HTR-8/SVneo (cell line): ENCODE results near the gene C17orf67.
A peak's percentile ranks its signal among the peaks of the same experiment; 100 is the strongest.

Source experiments
- DNase-seq: peaks from one replicate; pipeline ENCODE4 v3.0.0; 2011; ENCODE audit warnings: low spot score, mixed read lengths; ENCODE audit not compliant: insufficient read length
- FAIRE-seq: peaks from 2 replicates; lab custom pipeline; 2011; peaks lifted over from hg19 to GRCh38; lab: Jason Lieb, UNC

Gene C17orf67, protein sequence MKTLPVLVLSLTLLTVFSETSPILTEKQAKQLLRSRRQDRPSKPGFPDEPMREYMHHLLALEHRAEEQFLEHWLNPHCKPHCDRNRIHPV

DNA sequence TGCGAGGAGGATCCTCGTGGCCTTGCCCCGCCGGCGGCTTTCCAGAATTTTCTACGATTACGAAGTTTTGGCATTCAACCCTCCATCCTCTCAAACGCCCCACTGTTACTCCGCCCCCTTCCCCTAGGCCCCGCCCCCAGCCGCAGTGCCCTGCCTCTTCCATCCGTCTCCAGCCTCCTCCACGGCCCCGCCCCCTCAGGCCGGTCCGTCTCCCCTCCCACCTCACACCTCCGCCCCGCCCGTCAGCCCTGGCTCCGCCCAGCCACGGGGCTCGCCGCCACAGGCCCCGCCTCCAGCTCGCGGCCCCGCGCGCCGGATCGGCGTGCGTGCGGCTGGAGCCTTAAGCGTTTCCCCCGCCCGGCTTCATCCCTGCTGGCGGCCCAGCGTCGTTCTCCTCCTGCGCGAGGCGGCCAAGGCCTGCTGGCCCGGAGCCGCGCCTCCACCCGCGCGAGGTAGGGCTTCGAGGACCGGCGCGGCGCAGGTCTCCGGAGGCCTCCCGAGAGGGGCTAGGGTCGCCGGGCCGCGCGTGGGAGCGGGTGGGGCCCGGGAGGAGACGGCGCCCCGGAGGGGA lies at the start of gene C17orf67, which contains the start of gene DGKE:
C17orf67 (minus strand) TSS at position 112 of the 571 bp plus-strand sequence. CDS start 18,110 bp downstream, outside the sequence.
DGKE (plus strand) TSS at position 343 of the 571 bp plus-strand sequence. CDS start 645 bp downstream, outside the sequence.
- peak; percentile 99 for DNase-seq
- FAIRE-seq, result peak; percentile 100

DNA sequence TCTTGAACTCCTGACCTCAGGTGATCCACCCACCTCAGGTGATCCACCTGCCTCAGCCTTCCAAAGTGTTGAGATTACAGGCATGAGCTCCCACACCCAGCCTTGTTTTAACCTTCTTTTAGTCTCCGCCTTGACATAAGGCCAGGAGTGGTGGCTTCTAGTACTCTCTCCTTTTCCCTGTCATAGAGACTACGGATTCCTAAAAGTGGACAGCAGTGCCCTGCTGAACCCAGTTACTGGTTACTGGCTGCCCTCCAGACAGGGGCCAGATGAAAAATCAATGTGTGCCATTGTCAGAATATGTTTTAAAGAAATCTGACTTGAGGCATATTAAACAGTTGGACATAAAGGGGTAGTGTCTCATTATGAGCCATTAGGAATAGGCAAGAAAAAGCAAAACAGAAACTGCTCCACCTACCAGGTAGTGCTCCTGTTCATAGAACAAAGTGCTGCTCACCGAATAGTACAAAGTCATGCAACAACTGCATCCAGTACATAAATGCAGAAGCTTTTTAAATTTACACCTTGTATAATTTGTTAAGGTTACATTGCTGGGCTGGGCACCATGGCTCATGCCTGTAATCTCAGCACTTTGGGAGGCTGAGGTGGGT lies 48.1 kb upstream of the C17orf67 start:
- DNase-seq, result no peak
- peak; percentile 20 for FAIRE-seq

DNA sequence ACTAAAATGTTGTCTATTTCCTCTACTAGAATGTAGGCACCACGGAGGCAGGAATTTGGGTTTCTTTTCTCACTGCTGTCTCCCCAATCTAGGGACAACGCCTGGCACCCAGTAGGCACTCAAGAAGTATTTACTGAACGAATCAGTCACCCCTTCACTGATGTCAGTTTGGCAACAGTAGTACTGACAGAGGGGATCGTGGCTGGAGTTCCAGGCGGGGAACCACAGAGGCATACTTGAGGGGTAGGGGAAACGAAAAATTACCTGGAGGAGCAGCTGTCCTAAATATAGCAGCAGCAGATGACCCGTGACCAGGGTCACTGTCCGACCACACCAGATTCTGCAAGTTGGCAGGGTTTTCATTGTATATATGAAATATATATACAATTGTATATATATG lies 46.9 kb upstream of the C17orf67 start:
- DNase-seq (no peak), FAIRE-seq (peak; percentile 48)

DNA sequence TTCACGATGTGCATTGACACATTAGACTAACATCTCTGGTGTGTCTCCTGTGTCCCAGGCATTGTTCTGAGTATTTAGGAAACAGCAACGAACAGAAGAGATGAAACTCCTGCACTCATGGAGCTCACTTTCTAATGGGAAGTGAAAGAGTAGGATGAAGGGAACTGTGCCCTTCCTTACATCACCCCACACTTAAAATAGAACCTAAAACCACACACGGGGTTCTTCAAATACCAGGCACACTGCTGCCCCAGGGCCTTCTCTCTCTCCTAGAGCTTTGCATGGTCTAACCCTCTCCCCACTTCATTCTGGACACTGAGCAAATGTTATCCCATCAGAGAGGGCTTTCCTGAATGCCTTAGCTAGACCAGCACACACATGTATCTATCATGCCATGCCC lies 46.4 kb upstream of the C17orf67 start:
- DNase-seq (no peak), FAIRE-seq (no peak)

DNA sequence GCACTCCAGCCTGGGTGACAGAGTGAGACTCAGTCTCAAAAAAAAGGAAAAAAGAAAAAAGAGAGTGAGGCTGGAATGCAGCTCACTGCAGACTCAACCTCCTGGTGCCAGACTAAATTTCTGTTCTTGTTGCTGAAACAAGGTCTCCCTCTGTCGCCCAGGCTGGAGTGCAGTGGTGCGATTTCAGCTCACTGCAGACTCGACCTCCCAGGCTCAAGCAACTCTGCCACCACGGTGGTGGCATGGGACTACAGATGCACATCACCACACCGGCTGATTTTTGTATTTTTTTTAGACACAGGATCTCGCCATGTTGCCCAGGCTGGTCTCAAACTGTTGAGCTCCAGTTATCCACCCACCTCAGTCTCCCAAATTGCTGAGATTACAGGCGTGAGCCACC lies 45.6 kb upstream of the C17orf67 start:
- DNase-seq, result no peak
- no peak for FAIRE-seq

DNA sequence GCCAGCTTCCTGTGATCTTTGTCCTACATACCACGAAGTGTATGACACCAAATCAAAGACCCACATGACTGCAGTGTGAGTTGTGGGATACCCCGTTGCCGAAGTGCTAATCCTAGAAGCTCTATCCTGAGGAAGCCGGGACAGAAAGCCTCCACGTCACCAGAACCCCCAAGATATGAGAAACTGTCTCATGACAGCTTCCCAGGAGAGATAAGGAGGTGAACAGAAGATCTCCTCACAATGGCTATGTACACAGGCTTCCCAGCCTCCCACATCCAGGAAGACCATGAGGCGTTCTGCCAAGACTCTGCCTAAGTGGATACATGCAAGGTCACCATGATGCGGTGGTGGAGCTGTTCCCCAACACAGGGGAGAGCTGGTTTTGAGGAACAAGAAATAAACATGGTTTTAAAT lies 43.1 kb upstream of the C17orf67 start:
- DNase-seq (no peak), FAIRE-seq (no peak)

DNA sequence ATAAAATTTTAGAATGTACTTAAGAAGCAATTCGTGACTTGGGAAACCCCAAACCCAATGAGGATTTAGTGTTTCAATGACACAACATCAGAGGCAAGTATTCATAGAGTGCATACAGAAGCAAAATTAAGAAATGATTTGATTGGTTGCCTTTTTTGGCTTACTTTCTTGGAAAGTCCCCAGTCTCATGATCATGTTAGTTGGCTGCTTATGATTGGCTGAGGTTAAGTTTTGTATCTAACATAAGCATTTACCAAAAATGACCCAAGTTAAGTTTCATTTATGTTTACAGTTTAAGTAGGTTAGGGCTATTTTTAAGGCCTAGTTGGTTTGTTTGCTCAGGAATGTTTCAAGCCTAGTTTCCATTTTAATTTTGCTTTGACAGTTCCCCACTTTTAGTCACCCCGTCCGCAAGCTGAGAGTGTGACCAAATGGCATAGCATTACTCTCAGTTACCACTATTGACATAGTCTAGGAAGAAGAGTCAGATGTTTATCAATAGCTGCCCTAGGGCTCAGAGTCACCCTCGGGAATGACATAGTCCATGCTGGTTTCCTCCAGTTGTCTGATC lies 36.4 kb upstream of the C17orf67 start:
- FAIRE-seq (no peak), DNase-seq (no peak)

DNA sequence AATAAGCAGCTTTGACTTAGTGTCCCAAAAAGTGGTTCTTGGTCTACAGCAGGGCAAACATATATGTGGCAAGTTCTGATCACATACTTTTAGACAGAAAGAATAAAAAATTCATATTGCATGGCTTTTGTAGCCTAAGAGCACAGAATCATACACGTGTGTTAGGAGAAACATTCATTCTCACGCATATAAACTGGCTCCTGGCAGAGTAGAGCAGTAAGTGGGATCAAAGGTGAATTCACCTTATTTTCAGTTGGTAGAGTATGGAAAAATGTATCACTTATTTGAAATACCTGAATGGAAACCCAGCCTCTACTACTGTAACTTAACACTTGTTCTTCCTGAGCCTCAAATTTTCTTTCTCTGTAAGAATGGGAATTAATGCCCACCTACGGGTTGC lies 35.0 kb upstream of the C17orf67 start:
- FAIRE-seq, result no peak
- no peak for DNase-seq

DNA sequence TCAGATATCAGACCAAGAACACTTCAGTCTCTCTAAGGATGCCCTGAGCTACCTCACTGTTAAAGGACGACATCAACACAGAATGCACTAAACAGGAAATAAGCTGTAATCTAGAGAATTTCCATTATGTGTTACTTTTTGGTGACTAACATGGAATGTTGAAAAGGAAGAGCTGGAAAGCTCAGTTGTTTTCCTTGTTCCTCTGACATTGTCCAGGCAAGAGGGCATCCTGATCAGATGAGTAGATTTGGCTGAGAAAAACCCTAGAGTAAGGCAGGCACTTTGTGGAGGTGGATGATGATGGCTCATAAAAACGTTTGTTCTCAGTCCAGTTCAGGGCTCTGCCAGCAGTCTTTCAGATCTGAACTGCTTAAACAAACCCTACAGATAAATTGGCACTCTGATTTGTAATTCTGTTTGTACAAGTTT lies 34.2 kb upstream of the C17orf67 start:
- peak; percentile 39 for DNase-seq
- FAIRE-seq, result peak; percentile 79

DNA sequence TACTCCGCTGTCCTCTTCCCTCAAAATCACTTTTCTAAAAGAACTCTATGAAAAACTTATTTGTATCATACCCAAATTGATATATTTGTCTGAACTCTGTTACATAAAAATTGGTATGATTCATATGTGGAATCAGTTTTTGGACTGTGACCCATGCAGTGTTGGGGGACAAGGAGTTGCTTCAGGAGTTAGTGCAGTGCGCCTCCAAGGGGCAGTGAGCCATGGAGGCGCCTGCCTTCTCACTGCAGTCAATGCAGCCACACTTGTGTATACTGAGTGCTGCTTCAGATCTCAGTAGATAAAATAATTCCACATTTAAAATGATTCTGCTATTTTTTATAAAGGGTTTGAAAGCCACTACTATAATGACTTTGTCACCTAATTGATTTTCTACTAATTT lies 32.8 kb upstream of the C17orf67 start:
- no peak for FAIRE-seq

DNA sequence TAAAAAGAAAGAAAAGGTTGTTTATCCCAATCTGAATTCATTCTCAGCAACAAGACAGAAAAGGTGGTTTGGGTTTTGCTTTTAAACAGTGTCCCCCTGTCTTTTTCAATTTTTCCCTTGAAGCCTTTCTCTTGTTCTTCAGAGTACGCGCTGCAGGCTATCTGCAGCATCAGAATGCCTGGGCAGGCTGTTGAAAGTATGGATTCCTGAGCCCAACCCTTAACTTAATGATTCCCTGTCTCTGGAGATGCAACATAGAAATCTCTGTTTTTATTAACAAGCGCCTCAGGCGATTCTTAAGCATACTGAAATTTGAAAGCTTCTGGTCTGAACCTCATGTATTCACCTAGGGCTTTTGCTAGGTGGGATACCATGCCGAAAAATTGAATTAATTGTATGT lies 32.4 kb upstream of the C17orf67 start:
- DNase-seq, result no peak

More for the DNA sequence above, 32.8 kb upstream of the C17orf67 start:
- DNase-seq, result no peak

DNA sequence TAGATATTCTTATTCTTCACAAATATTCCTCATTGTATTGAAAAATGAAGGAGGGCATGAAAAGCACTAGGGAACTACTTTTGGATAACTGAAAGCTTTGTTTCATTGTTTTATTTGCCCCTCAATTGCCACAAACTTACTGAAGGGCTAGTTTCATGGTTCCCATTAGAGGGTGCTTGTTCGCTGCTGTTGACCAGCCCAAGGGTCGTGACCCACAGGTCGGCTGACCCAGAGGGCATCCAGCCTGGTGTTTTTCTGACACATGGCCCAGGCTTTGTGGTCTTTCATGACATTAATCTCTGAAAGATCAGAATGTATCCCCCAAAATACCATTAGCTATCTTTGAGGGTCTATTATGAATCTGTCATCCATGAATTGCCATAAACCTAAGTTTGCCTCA lies 30.3 kb upstream of the C17orf67 start:
- no peak for DNase-seq
- no peak for FAIRE-seq

More for the DNA sequence above, 32.4 kb upstream of the C17orf67 start:
- no peak for FAIRE-seq

DNA sequence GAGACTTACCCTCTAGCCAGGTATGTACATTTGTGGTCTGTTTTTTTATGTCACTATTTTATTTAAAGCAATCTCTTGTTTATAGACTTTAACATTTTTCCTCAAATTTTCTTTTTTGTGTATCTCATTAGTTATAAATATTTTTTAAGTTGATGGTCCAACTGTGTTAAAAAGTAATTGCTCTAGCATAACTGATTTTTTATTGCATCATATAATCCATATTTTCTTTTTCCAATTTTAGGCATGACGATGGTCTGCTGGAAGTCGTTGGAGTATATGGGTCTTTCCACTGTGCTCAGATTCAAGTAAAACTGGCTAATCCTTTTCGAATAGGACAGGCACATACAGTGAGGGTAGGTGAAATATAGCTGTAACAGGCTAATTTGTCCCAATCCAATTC lies 28.2 kb upstream of the C17orf67 start:
- FAIRE-seq (peak; percentile 77), DNase-seq (no peak)

DNA sequence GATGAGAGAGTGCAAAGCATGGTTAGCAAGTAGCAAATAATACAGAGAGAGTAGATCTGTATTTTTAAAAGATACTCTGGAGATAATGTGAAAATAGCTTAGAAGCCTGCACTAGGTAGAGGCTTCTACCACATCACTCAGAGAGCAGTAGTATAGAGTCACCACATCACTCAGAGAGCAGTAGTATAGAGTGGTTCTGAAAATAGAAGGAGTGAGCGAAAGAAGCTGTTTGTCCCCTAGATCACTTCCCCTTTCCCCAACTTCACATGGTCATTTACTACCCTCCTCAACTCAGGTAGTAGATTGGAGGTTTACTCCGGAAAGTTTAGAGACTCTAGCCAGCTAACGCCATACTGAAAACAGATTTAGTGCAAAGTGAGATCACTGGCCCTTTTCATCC lies 17.3 kb upstream of the C17orf67 start:
- no peak for FAIRE-seq
- no peak for DNase-seq

DNA sequence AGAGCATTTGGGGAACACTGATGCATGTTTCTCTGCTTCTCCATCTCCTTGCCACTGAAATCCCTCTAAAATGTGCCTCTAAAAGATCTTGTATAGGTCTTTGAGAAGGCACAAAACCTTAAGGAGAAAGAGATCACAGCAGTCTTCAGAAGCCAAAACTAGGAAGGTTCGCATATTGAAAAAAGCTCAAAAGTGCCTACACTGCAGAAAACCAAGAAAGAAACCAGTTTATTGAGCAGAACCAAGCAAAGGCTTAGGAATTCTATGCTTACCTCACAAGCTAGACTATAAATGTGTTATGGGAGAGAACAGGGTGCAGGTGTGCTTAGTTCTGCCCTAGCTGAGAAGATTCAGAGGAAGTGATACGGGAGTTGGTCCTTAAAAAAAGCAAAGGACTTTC lies 16.9 kb upstream of the C17orf67 start:
- peak; percentile 54 for FAIRE-seq
- no peak for DNase-seq

DNA sequence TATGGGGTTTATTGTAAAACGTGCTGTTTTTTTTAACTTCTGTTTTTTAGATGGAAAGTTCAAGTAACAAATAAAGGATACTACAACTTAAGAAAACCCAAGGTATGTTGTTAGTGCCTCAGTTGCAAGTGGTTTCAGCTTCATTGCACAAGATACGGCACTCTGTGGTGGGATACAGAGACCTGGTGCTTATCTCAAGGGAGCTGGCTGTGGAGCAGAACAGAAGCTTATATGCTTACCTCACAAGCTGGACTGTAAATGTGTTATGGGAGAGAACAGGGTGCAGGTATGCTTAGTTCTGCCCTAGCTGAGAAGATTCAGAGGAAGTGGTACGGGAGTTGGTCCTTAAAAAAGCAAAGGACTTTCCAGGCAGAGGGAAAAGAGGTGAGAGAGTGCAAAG lies 15.4 kb upstream of the C17orf67 start:
- FAIRE-seq (peak; percentile 9), DNase-seq (no peak)

DNA sequence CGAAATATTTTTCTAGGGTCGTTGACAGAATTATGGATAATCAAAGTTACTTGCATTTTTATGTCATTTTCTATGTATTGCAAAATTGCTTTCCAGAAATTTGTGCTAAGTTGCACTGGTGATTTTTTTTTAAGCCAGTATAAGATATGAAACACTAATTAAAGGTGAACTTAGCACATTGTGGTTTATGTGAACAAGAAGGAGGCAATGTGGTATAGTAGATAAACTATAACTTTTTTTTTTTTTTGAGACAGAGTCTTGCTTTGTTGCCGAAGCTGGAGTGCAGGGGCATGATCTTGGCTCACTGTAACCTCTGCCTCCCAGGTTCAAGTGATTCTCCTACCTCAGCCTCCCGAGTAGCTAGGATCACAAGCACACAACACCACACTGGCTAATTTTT lies 13.4 kb upstream of the C17orf67 start:
- DNase-seq, result no peak
- FAIRE-seq, result no peak

DNA sequence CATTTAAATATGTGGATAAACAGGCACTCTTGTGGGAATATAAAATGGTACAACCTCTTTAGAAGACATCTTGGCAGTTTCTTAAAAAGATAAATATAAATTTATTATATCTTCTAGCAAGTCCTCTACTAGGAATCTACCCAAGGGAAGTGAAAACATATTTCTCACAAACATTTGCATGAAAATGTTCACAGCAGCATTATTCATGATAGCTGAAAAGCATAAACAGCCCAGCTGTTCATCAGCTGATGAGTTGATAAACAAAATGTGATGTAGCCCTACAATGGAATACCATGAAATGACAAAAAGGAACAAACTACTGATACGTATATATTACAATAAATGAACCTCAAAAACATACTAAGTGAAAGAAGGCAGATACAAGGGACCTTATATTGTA lies 12.2 kb upstream of the C17orf67 start:
- DNase-seq, result no peak
- FAIRE-seq, result no peak

DNA sequence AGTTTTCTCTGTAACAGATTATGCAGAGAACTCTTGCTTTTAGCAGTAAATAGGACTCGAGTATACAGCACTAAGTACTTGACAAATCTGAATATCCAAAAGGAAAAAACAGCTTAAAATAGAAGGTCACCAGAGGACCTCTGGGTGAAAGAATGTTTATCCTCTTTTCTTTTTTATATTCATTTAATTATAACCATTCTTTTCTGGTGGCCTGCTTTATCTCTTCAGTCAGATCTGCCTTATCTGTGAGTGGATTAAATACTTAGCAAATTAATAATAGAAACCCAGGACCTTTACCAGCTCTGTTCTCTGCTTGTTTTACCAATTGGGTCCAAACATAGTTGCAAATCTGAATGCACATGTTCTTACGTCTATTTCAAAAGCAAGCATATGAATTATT lies 8.9 kb upstream of the C17orf67 start:
- no peak for DNase-seq
- FAIRE-seq, result no peak

DNA sequence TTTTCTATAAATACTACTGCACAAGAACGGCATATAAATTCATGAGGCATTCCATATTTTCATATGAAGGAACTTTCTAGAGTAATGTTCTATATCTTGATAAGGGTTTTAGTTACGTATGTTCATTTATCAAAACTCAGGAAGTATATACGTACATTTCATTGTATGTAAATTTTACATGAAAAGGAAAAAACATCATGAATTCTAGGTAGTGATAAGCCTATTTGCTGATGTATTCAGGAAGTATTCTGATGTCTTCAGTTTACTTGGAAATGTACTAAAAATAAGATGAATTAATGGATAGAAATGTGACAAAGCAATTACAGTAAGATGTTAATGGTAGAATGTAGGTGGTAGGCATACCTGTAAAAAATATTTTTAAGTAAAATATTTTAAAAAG lies 5.0 kb upstream of the C17orf67 start:
- FAIRE-seq, result no peak
- DNase-seq, result no peak

DNA sequence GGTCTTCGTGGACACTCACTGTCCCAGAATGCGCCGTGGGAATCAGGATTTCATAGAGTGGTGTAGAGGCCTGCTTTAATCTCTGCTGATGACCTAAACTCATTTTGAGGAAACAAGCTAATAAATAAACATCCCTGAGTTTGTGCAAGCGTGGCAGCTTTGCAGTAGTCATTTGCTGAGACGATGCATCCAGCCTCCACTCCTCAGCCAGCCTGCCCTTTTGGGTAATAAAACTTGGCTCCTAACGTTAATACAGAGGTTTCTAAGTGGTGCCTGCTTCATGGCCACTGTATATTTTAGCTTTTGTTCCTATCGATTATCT lies 1.5 kb upstream of the C17orf67 start:
- FAIRE-seq, result no peak
- no peak for DNase-seq
